ENCODE data around the gene C2CD3. TPM values are rescaled to one million over a fixed set of nuclear protein-coding genes. Genes with fewer than 3 reads are reported as not detected.
A peak's percentile ranks its signal among the peaks of the same experiment; 100 is the strongest.
"Not testable (repeated sequence)": the region's sequence is repeated elsewhere in the genome, so short reads cannot be mapped to it uniquely, and the experiment has no call there.

The C2CD3 gene
- total and polyA plus RNA-seq, 2 experiments from 2014 or later = 7.3 to 9.2 TPM

DNA sequence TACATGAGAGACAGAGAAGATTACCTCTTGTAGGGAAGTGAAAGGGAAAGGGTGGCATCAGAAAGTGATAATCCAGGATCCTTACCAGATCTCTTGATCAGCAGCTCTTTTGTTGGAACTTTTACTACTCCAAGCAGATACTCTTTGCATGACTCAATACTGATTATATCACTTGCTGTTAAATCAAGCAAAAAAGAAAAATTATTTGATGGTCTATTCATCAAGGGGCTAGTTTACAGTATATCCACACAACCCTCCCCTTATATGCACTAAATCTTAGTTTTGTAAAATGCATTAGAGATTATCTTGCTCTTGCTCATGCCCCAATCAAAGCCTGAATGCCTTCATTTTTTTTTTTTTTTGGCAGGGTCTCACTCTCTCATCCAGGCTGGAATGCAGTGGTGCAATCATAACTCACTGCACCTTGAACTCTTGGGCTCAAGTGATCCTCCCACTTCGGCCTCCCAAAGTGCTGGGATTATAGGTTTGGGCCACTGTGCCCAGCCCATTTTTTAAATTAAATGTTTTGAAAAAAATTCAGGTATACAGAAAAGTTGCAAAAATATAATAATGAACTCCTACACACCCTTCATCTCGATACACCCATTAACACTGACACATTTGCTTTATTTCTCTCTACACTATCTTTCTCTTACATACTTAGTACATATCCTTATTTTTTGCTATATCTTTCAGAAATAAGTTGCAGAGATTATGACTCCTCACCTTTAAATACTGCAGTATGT, 85.8 kb downstream of the C2CD3 start:
- Histone ChIP-seq H3K27ac (no peak overlapping the region), H3K36me3 (ENCODE audit: low read depth) (peaks cover 34% of the 10 kb centered on the region; the same call in 1 of the 2 replicates)

GRCh38 chr11:74083927-74084326, 86.9 kb downstream of the C2CD3 start:
- H3K9me2 ChIP-seq (ENCODE audit: insufficient read depth); H3K9ac ChIP-seq; H3K79me2 ChIP-seq (ENCODE audit: insufficient read depth); H3K4me1 ChIP-seq (ENCODE audit: insufficient read depth); H4K20me1 ChIP-seq (ENCODE audit: insufficient read depth); H3K27me3 ChIP-seq (replicated peaks; ENCODE audit: insufficient read depth); H2AFZ ChIP-seq; H3K27ac ChIP-seq; DNase-seq; H3K9me3 ChIP-seq (ENCODE audit: low read depth); in situ Hi-C loops (cut with MboI); H3K4me2 ChIP-seq (ENCODE audit: unreplicated experiment); H3K4me3 ChIP-seq: not testable (repeated sequence)
- 98 to 99% methylated on average over 4 of the region's 4 CpGs for WGBS, 2 experiments (ENCODE audit: low coverage in 1 of 2, low lambda C conversion rate in 2 of 2, missing lambda C conversion rate in 2 of 2)
- H3F3A ChIP-seq (ENCODE audit: insufficient read depth) = peaks cover 11% of the 10 kb centered on the region
- 0 out of 2 replicates have a peak, but pooled peaks cover 27% of the 10 kb centered on the region for H3K36me3 ChIP-seq (ENCODE audit: low read depth)

More for the DNA sequence above, 85.8 kb downstream of the C2CD3 start:
- Histone ChIP-seq H3K4me2 (ENCODE audit: unreplicated experiment) (no peak overlapping the region), H3K9me2 (ENCODE audit: insufficient read depth) (no peaks in the 10 kb centered on the region), H3K4me1 (ENCODE audit: insufficient read depth) (peaks cover 6% of the 10 kb centered on the region), H3F3A (ENCODE audit: insufficient read depth) (peaks cover 11% of the 10 kb centered on the region), H3K4me3 (no peak overlapping the region), H3K79me2 (ENCODE audit: insufficient read depth) (no peaks in the 10 kb centered on the region), H3K9me3 (ENCODE audit: low read depth) (no peaks in the 10 kb centered on the region), H4K20me1 (ENCODE audit: insufficient read depth) (no peaks in the 10 kb centered on the region), H2AFZ (no peak overlapping the region), H3K27me3 (replicated peaks; ENCODE audit: insufficient read depth) (no peaks in the 10 kb centered on the region), H3K9ac (no peak overlapping the region)
- TF ChIP-seq EZH2 (IDR thresholded peaks at IDR 0.05; ENCODE audit: insufficient read depth, poor library complexity, severe bottlenecking) (no peak), EZH2phosphoT487 (IDR thresholded peaks at IDR 0.05; ENCODE audit: insufficient read depth, low read depth) (no peak)
- in situ Hi-C loops (cut with MboI) = no loop called here
- peak; percentile 40 for DNase-seq
- 97 to 99% methylated on average over 2 of the region's 2 CpGs for WGBS, 2 experiments (ENCODE audit: low coverage in 1 of 2, low lambda C conversion rate in 2 of 2, missing lambda C conversion rate in 2 of 2)

GRCh38 chr11:74081428-74081827, 89.4 kb downstream of the C2CD3 start:
- DNase-seq = no peak
- Histone ChIP-seq H3K36me3 (ENCODE audit: low read depth) (0 out of 2 replicates have a peak, but pooled peaks cover 20% of the 10 kb centered on the region), H3K27ac (no peak overlapping the region), H3F3A (ENCODE audit: insufficient read depth) (peaks cover 11% of the 10 kb centered on the region), H3K9ac (no peak overlapping the region), H4K20me1 (ENCODE audit: insufficient read depth) (no peaks in the 10 kb centered on the region), H3K4me1 (ENCODE audit: insufficient read depth) (peaks cover 6% of the 10 kb centered on the region), H3K9me2 (ENCODE audit: insufficient read depth) (no peaks in the 10 kb centered on the region), H3K27me3 (replicated peaks; ENCODE audit: insufficient read depth) (no peaks in the 10 kb centered on the region), H3K9me3 (ENCODE audit: low read depth) (no peaks in the 10 kb centered on the region), H3K4me2 (ENCODE audit: unreplicated experiment) (no peak overlapping the region), H3K4me3 (no peak overlapping the region), H2AFZ (no peak overlapping the region), H3K79me2 (ENCODE audit: insufficient read depth) (no peaks in the 10 kb centered on the region)
- TF ChIP-seq EZH2 (IDR thresholded peaks at IDR 0.05; ENCODE audit: insufficient read depth, poor library complexity, severe bottlenecking) (no peak), EZH2phosphoT487 (IDR thresholded peaks at IDR 0.05; ENCODE audit: insufficient read depth, low read depth) (no peak)
- in situ Hi-C loops (cut with MboI) = no loop called here
- 100% methylated on average over 1 of the region's 1 CpG for WGBS, 2 experiments (ENCODE audit: low coverage in 1 of 2, low lambda C conversion rate in 2 of 2, missing lambda C conversion rate in 2 of 2)

GRCh38 chr11:74077193-74077592, 93.6 kb downstream of the C2CD3 start:
- H3F3A ChIP-seq (ENCODE audit: insufficient read depth) = no peaks in the 10 kb centered on the region
- H3K27me3 ChIP-seq (replicated peaks; ENCODE audit: insufficient read depth) = no peaks in the 10 kb centered on the region
- 0 out of 2 replicates have a peak, but pooled peaks cover 16% of the 10 kb centered on the region for H3K36me3 ChIP-seq (ENCODE audit: low read depth)
- no peaks in the 10 kb centered on the region for H4K20me1 ChIP-seq (ENCODE audit: insufficient read depth)
- H3K27ac ChIP-seq = no peak overlapping the region
- TF ChIP-seq EZH2phosphoT487 (IDR thresholded peaks at IDR 0.05; ENCODE audit: insufficient read depth, low read depth) = no peak
- no peak for TF ChIP-seq EZH2 (IDR thresholded peaks at IDR 0.05; ENCODE audit: insufficient read depth, poor library complexity, severe bottlenecking)
- WGBS, 2 experiments (ENCODE audit: low coverage in 1 of 2, low lambda C conversion rate in 2 of 2, missing lambda C conversion rate in 2 of 2) = 40 to 49% methylated on average over 3 of the region's 3 CpGs
- no peak overlapping the region for H2AFZ ChIP-seq
- no peak overlapping the region for H3K4me3 ChIP-seq
- no peaks in the 10 kb centered on the region for H3K9me2 ChIP-seq (ENCODE audit: insufficient read depth)
- H3K4me1 ChIP-seq (ENCODE audit: insufficient read depth) = no peaks in the 10 kb centered on the region
- no peak overlapping the region for H3K9ac ChIP-seq
- H3K4me2 ChIP-seq (ENCODE audit: unreplicated experiment) = no peak overlapping the region
- H3K79me2 ChIP-seq (ENCODE audit: insufficient read depth) = no peaks in the 10 kb centered on the region
- in situ Hi-C loops (cut with MboI) = no loop called here
- no peaks in the 10 kb centered on the region for H3K9me3 ChIP-seq (ENCODE audit: low read depth)
- DNase-seq = no peak
